SK-N-MC (cell line): ENCODE results near the gene ARHGAP44.

Experiments
- EZH2 ChIP-seq: fragments of 200-600 bp; sonication (generic); IDR thresholded peaks from one replicate; pipeline ENCODE4 v1.6.1; 2017; ENCODE audit warnings: antibody characterized with exemption
- POLR2AphosphoS5 ChIP-seq: IDR thresholded peaks from 2 replicates; pipeline ENCODE4 v1.6.1; 2012; ENCODE audit warnings: mild to moderate bottlenecking, low read depth, low read length, borderline replicate concordance

DNA sequence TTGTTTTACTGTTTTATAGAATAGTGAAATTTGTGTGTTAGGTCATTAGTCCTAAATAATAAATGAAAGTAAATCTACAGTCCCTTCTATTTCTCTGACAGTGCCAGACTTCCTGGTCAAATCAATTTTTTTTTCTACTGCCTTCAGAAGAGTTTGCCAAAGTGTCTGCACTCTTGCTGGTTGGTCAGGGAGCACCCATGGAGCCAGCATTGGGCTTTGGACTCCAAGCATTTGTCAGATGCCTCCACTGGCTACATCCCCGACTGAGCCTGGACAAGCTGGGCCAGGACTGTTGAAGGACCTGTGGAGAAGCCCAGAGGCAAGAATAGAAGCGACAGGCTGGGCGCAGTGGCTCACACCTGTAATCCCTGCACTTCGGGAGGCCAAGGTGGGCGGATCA lies 174.9 kb downstream of the ARHGAP44 start:
- no peak for TF ChIP-seq POLR2AphosphoS5
- no peak for TF ChIP-seq EZH2
